Calu3 (cell line): ENCODE results near the gene LARGE1. TPM values are rescaled to one million over a fixed set of nuclear protein-coding genes. Genes with fewer than 3 reads are reported as not detected.

Experiments used
- BruUV-seq: library from RNA; stranded (reverse); fragments of 400-500 nt; replicated peaks from 2 replicates; lab custom pipeline; 2021; lab: Mats Ljungman, UMichigan
- CTCF ChIA-PET: fragments of 300-600 bp; sonication (Branson Sonifier 250); formaldehyde crosslinking; loops from one replicate; lab custom pipeline; 2022; ENCODE audit warnings: antibody characterized with exemption; lab: Charles Lee
- DNase-seq: peaks from one replicate; pipeline ENCODE4 v3.0.0; 2022
- H3K27ac Mint-ChIP-seq: one replicate; pipeline ENCODE4 v1.8.0; 2022; ENCODE audit warnings: mixed read lengths; ENCODE audit not compliant: unreplicated experiment
- H3K27me3 Mint-ChIP-seq: one replicate; pipeline ENCODE4 v1.8.0; 2022; ENCODE audit warnings: mixed read lengths; ENCODE audit not compliant: unreplicated experiment
- H3K36me3 Mint-ChIP-seq: one replicate; pipeline ENCODE4 v1.8.0; 2022; ENCODE audit warnings: mild to moderate bottlenecking, moderate library complexity, mixed read lengths; ENCODE audit not compliant: insufficient read depth, unreplicated experiment
- H3K4me1 Mint-ChIP-seq: one replicate; pipeline ENCODE4 v1.8.0; 2022; ENCODE audit warnings: mild to moderate bottlenecking, low read depth, mixed read lengths; ENCODE audit not compliant: unreplicated experiment
- H3K4me3 Mint-ChIP-seq: one replicate; pipeline ENCODE4 v1.8.0; 2022; ENCODE audit warnings: mild to moderate bottlenecking, low read depth, moderate library complexity, mixed read lengths; ENCODE audit not compliant: unreplicated experiment
- H3K9me3 Mint-ChIP-seq: one replicate; pipeline ENCODE4 v1.8.0; 2022; ENCODE audit warnings: low read depth, mixed read lengths; ENCODE audit not compliant: unreplicated experiment
- CTCF ChIP-seq: fragments of 200-600 bp; IDR thresholded peaks from one replicate; pipeline ENCODE4 v1.8.0; 2022; ENCODE audit warnings: antibody characterized with exemption; ENCODE audit not compliant: unreplicated experiment
- intact Hi-C: fragments of 100-400 bp; cut with micrococcal nuclease; formaldehyde crosslinking; loops from one replicate; pipeline ENCODE4 v1.10.0; 2022; ENCODE audit not compliant: unreplicated experiment
- total RNA-seq: library from RNA; stranded (reverse); gene quantifications from 2 replicates; pipeline ENCODE4 v1.2.3, GENCODE V29; 2022

Gene LARGE1
- total RNA-seq, 1 experiment from 2014 or later = 11.6 TPM

GRCh38 chr22:33332538-33332937 lies 587.7 kb downstream of the LARGE1 start:
- CTCF ChIA-PET = no interaction called here
- peak overlapping the region; percentile 89 for H3K27ac Mint-ChIP-seq
- no peak for DNase-seq

GRCh38 chr22:33331017-33331416 lies 589.3 kb downstream of the LARGE1 start:
- Mint-ChIP-seq H3K4me3 (no peak overlapping the region), H3K27ac (peak overlapping the region; percentile 89), H3K9me3 (peaks cover 4% of the 10 kb centered on the region), H3K36me3 (peaks cover 24% of the 10 kb centered on the region), H3K4me1 (peaks cover 95% of the 10 kb centered on the region), H3K27me3 (no peaks in the 10 kb centered on the region)
- DNase-seq = no peak
- BruUV-seq = no TSS peak
- CTCF ChIA-PET = no interaction called here
- no peak for TF ChIP-seq CTCF
- intact Hi-C loops = no loop called here

More at GRCh38 chr22:33332538-33332937, 587.7 kb downstream of the LARGE1 start:
- no TSS peak for BruUV-seq
- H3K36me3 Mint-ChIP-seq = peaks cover 26% of the 10 kb centered on the region
- no peaks in the 10 kb centered on the region for H3K27me3 Mint-ChIP-seq
- no peak overlapping the region for H3K4me3 Mint-ChIP-seq
- H3K4me1 Mint-ChIP-seq = peaks cover 99% of the 10 kb centered on the region
- intact Hi-C loops = no loop called here
- TF ChIP-seq CTCF = no peak
- H3K9me3 Mint-ChIP-seq = peaks cover 4% of the 10 kb centered on the region

- Mint-ChIP-seq H3K27me3 (no peaks in the 10 kb centered on the region), H3K36me3 (peaks cover 21% of the 10 kb centered on the region), H3K4me1 (peaks cover 90% of the 10 kb centered on the region), H3K4me3 (no peak overlapping the region), H3K27ac (no peak overlapping the region), H3K9me3 (peaks cover 4% of the 10 kb centered on the region)
- no peak for TF ChIP-seq CTCF
- intact Hi-C loops = no loop called here
- CTCF ChIA-PET = interaction anchor here (1.0 kb wide), 1 partner anchor 129 kb away, joined by 3 read pairs; no protein-coding TSS in a partner anchor
- no TSS peak for BruUV-seq
- DNase-seq = no peak
Measured at GRCh38 chr22:33330534-33330933, 589.7 kb downstream of the LARGE1 start.

- DNase-seq = peak; percentile 66
- BruUV-seq = no TSS peak
- Mint-ChIP-seq H3K9me3 (peaks cover 4% of the 10 kb centered on the region), H3K4me1 (peaks cover 90% of the 10 kb centered on the region), H3K27ac (peak overlapping the region; percentile 94), H3K27me3 (no peaks in the 10 kb centered on the region), H3K4me3 (peak overlapping the region; percentile 37), H3K36me3 (peaks cover 24% of the 10 kb centered on the region)
- CTCF ChIA-PET = interaction anchor here (1.0 to 1.9 kb wide), 8 partner anchors 9 to 523 kb away, joined by 3 to 14 read pairs (median 4); no protein-coding TSS in a partner anchor
- intact Hi-C loops = loop anchor here (5.0 kb wide), 1 partner anchor 148 kb away; no protein-coding TSS in a partner anchor
- no peak for TF ChIP-seq CTCF
Measured at GRCh38 chr22:33329398-33329797, 590.9 kb downstream of the LARGE1 start.
